Brain microvascular endothelial cell (primary cell): ENCODE measurements around the gene VRK1.

ENCODE experiments used
- DNase-seq: peaks from one replicate; pipeline ENCODE4 v3.0.0-alpha.2; 2020
- H3K27ac ChIP-seq: fragments of 250-450 bp; sonication (Bioruptor Pico); 2 replicates; pipeline ENCODE4 v1.5.1; 2020; ENCODE audit warnings: mild to moderate bottlenecking, moderate library complexity
- H3K27me3 ChIP-seq: fragments of 250-450 bp; sonication (Bioruptor Pico); replicated peaks from 2 replicates; pipeline ENCODE4 v1.5.1; 2020; ENCODE audit warnings: mild to moderate bottlenecking
- H3K36me3 ChIP-seq: fragments of 250-450 bp; sonication (Bioruptor Pico); replicated peaks from 2 replicates; pipeline ENCODE4 v1.5.1; 2020; ENCODE audit warnings: mild to moderate bottlenecking
- H3K4me3 ChIP-seq: 2 replicates; pipeline ENCODE4 v1.5.1; 2011; ENCODE audit warnings: low read depth, mild to moderate bottlenecking, control low read depth, low read length, moderate library complexity
- in situ Hi-C: cut with HindIII; loops from 2 replicates; pipeline ENCODE4 v1.10.0; 2017; ENCODE audit warnings: low sequenced_read_pairs, low pct_ligation_motif_present
- TF ChIP-seq, protein P1 (sequence below): IDR thresholded peaks from 2 replicates; pipeline ENCODE4 v1.5.1; 2011; ENCODE audit warnings: low read depth, mild to moderate bottlenecking, moderate library complexity, low read length, control low read depth, inconsistent platforms; ENCODE audit errors: missing control alignments

The VRK1 gene

DNA sequence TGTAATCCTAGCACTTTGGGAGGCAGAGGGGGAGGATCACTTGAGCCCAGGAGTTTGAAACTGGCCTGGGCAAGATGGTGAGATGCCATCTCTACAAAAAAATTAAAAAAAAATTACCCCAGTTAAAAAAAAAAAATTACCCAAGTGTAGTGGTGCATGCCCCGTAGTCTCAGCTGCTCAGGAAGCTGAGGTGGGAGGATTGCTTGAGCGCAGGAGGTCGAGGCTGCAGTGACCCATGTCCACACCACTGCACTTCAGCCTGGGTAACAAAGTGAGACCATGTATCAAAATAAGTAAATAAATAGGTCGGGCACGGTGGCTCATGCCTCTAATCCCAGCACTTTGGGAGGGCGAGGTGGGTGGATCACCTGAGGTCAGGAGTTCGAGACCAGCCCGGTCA, 128.8 kb downstream of the VRK1 start:
- Histone ChIP-seq H3K4me3 (no peak overlapping the region), H3K27me3 (no peaks in the 10 kb centered on the region), H3K36me3 (no peaks in the 10 kb centered on the region), H3K27ac (no peak overlapping the region)
- TF ChIP-seq, protein P1, sequence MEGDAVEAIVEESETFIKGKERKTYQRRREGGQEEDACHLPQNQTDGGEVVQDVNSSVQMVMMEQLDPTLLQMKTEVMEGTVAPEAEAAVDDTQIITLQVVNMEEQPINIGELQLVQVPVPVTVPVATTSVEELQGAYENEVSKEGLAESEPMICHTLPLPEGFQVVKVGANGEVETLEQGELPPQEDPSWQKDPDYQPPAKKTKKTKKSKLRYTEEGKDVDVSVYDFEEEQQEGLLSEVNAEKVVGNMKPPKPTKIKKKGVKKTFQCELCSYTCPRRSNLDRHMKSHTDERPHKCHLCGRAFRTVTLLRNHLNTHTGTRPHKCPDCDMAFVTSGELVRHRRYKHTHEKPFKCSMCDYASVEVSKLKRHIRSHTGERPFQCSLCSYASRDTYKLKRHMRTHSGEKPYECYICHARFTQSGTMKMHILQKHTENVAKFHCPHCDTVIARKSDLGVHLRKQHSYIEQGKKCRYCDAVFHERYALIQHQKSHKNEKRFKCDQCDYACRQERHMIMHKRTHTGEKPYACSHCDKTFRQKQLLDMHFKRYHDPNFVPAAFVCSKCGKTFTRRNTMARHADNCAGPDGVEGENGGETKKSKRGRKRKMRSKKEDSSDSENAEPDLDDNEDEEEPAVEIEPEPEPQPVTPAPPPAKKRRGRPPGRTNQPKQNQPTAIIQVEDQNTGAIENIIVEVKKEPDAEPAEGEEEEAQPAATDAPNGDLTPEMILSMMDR, result no peak
- no peak for DNase-seq
- in situ Hi-C loops, result no loop called here

DNA sequence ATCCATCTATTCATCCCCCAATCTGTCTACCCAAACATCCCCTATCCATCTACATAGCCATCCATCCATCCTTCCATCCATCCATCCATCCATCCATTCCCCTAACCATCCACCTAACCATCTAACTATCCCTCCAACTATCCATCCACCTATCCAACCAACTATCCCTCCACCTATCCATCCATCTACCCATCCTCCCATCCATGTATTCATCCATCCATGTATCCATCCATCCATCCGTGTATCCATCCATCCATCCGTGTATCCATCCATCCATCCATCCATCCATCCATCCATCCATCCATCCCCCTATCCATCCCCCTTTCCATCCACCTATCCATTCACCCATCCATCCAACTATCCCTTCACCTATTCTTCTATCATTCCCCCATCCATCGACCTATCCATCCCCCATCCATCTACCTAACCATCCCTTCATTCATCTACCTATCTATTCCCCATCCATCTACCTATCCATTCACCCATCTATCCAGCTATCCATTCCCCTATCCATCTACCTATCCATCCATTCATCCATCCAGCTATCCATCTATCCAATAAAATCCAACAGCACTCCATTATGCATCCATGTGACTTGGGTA, 131.7 kb downstream of the VRK1 start:
- Histone ChIP-seq H3K36me3 (no peaks in the 10 kb centered on the region), H3K27me3 (no peaks in the 10 kb centered on the region), H3K27ac (no peak overlapping the region), H3K4me3 (no peak overlapping the region)
- in situ Hi-C loops, result no loop called here
- TF ChIP-seq, protein P1, result no peak
- DNase-seq, result no peak

GRCh38 chr14:96929950-96930349, 132.8 kb downstream of the VRK1 start:
- in situ Hi-C loops, result no loop called here
- Histone ChIP-seq H3K4me3 (no peak overlapping the region), H3K27ac (no peak overlapping the region), H3K27me3 (no peaks in the 10 kb centered on the region), H3K36me3 (no peaks in the 10 kb centered on the region)
- TF ChIP-seq, protein P1, result no peak
- no peak for DNase-seq

- in situ Hi-C loops, result no loop called here
- Histone ChIP-seq H3K27ac (no peak overlapping the region), H3K27me3 (no peaks in the 10 kb centered on the region), H3K4me3 (no peak overlapping the region), H3K36me3 (no peaks in the 10 kb centered on the region)
- TF ChIP-seq, protein P1, result no peak
- no peak for DNase-seq
Observed at GRCh38 chr14:96930526-96930925, 133.3 kb downstream of the VRK1 start.
